Mesendoderm (in vitro differentiated cells): Measurements from ENCODE around the gene RAC3.

Experiments used
- DNase-seq: peaks from one replicate; pipeline ENCODE4 v3.0.0; 2013
- H2AK5ac ChIP-seq: 2 replicates; pipeline ENCODE4 v1.6.1; 2013; ENCODE audit warnings: low read length, inconsistent platforms
- H2BK120ac ChIP-seq: 2 replicates; pipeline ENCODE4 v1.6.1; 2013; ENCODE audit warnings: low read depth, mild to moderate bottlenecking, low read length, moderate library complexity, mixed read lengths
- H2BK15ac ChIP-seq: replicated peaks from 2 replicates; pipeline ENCODE4 v1.6.1; 2013; ENCODE audit warnings: low read depth, mild to moderate bottlenecking, moderate library complexity
- H2BK5ac ChIP-seq: 2 replicates; pipeline ENCODE4 v1.6.1; 2013; ENCODE audit warnings: low read length, inconsistent platforms
- H3K18ac ChIP-seq: 2 replicates; pipeline ENCODE4 v1.6.1; 2013; ENCODE audit warnings: mild to moderate bottlenecking, low read length, mixed read lengths
- H3K23ac ChIP-seq: one replicate; pipeline ENCODE4 v1.6.1; 2013; ENCODE audit warnings: low read length
- H3K27ac ChIP-seq: 2 replicates; pipeline ENCODE4 v1.5.1; 2013; ENCODE audit warnings: low read depth, mild to moderate bottlenecking, inconsistent platforms, low read length, moderate library complexity
- H3K27me3 ChIP-seq: 2 replicates; pipeline ENCODE4 v1.6.1; 2013; ENCODE audit warnings: low read length, control low read depth, mild to moderate bottlenecking, inconsistent platforms; ENCODE audit not compliant: insufficient read depth, poor library complexity
- H3K36me3 ChIP-seq: 2 replicates; pipeline ENCODE4 v1.6.1; 2013; ENCODE audit warnings: low read length, inconsistent platforms; ENCODE audit not compliant: control insufficient read depth, insufficient read depth
- H3K4ac ChIP-seq: one replicate; pipeline ENCODE4 v1.6.1; 2013; ENCODE audit warnings: low read depth, mild to moderate bottlenecking, low read length, moderate library complexity
- H3K4me1 ChIP-seq: 2 replicates; pipeline ENCODE4 v1.6.1; 2013; ENCODE audit warnings: low read depth, low read length, inconsistent platforms; ENCODE audit not compliant: control insufficient read depth
- H3K4me2 ChIP-seq: 2 replicates; pipeline ENCODE4 v1.6.1; 2013; ENCODE audit warnings: low read length
- H3K4me3 ChIP-seq: 2 replicates; pipeline ENCODE4 v1.5.1; 2013; ENCODE audit warnings: mild to moderate bottlenecking, low read length
- H3K56ac ChIP-seq: one replicate; pipeline ENCODE4 v1.6.1; 2013; ENCODE audit warnings: low read length
- H3K79me1 ChIP-seq: 2 replicates; pipeline ENCODE4 v1.6.1; 2013; ENCODE audit warnings: low read length, inconsistent platforms
- H3K79me2 ChIP-seq: 2 replicates; pipeline ENCODE4 v1.6.1; 2013; ENCODE audit warnings: mild to moderate bottlenecking, low read length; ENCODE audit not compliant: control insufficient read depth, insufficient read depth
- H3K9ac ChIP-seq: 2 replicates; pipeline ENCODE4 v1.6.1; 2013; ENCODE audit warnings: low read length, inconsistent platforms
- H4K5ac ChIP-seq: one replicate; pipeline ENCODE4 v1.6.1; 2013; ENCODE audit warnings: low read length
- H4K8ac ChIP-seq: one replicate; pipeline ENCODE4 v1.6.1; 2013; ENCODE audit warnings: low read depth, mild to moderate bottlenecking, control low read depth, low read length, moderate library complexity
- WGBS: extraction: QIAGEN DNeasy Blood & Tissue Kit; methylation state at CpG from one replicate; pipeline ENCODE4 v1.1.7; 2013; ENCODE audit warnings: low lambda C conversion rate, missing lambda C conversion rate; ENCODE audit not compliant: insufficient coverage; ENCODE audit errors: extremely low coverage; 5-methylcytosine and 5-hydroxymethylcytosine counted together

The RAC3 gene

GRCh38 chr17:82065193-82065637, 33.7 kb downstream of the RAC3 start:
- no peaks in the 10 kb centered on the region for H3K4me1 ChIP-seq

DNA sequence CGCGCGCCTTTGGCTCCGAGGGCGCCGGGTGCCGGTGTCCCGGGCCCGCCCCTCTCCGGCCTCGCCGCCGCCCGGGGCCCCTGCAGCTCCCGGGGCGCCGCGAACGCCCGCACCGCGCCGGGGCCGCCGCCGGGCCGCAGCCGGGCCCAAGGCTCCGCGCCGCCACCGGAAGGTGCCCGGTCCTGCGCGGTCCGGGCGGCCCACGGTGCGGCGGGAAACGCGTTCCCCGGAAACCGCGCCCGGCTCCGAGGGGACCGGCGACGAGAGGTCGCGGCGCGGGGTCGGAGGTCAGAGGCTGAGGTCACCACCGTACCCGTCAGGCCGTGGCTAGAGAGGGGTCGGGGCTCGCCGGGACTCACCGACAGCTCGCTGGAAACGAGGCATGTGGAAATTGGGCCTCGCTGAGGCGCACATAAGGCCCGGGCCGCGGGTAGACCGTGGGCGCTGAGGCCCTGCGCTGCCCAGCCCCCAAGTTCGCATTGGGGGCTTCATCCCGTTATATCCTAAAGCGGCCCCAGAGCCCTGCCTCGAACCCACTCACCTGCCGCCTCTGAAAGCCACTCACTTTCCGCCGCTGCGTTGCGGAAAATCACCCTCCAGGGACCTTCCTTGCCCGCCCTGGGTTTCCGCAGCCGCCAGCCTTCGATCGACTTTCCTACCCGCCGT, 34.3 kb downstream of the RAC3 start, which contains the start of gene DUS1L:
Gene DUS1L, minus strand, starts transcription at position 167 of the 666 bp plus-strand sequence. CDS start 745 bp downstream, outside the sequence.
- Histone ChIP-seq H3K79me2 (no peaks in the 10 kb centered on the region), H2BK120ac (no peak within 1 kb of the TSS), H3K27ac (no peak within 1 kb of the TSS), H3K56ac (peak within 1 kb of the TSS; percentile 95), H3K9ac (peak within 1 kb of the TSS; percentile 88), H4K5ac (no peak within 1 kb of the TSS), H3K79me1 (peaks cover 2% of the 10 kb centered on the region), H2AK5ac (no peak within 1 kb of the TSS), H2BK15ac (no peak within 1 kb of the TSS), H3K23ac (peak within 1 kb of the TSS; percentile 3), H3K4me1 (no peaks in the 10 kb centered on the region), H4K8ac (peak within 1 kb of the TSS; percentile 90), H3K4me3 (peak within 1 kb of the TSS; percentile 73), H3K4ac (peak within 1 kb of the TSS; percentile 39), H3K4me2 (peak within 1 kb of the TSS; percentile 68), H3K27me3 (no peaks in the 10 kb centered on the region), H3K36me3 (peaks cover 2% of the 10 kb centered on the region), H3K18ac (peak within 1 kb of the TSS; percentile 1), H2BK5ac (no peak within 1 kb of the TSS)
- WGBS = no CpG with 5 or more reads among the region's 88 CpGs
- DNase-seq = peak; percentile 50

More at GRCh38 chr17:82065193-82065637, 33.7 kb downstream of the RAC3 start:
- Histone ChIP-seq H3K4ac (peak overlapping the region; percentile 39), H3K79me1 (peaks cover 2% of the 10 kb centered on the region), H3K4me3 (peak overlapping the region; percentile 73), H2AK5ac (no peak overlapping the region), H4K8ac (no peak overlapping the region), H3K9ac (peak overlapping the region; percentile 85), H3K23ac (no peak overlapping the region), H2BK120ac (no peak overlapping the region), H3K79me2 (no peaks in the 10 kb centered on the region), H3K27ac (no peak overlapping the region), H3K4me2 (peak overlapping the region; percentile 53), H3K36me3 (peaks cover 4% of the 10 kb centered on the region), H3K18ac (no peak overlapping the region), H3K27me3 (no peaks in the 10 kb centered on the region), H2BK15ac (no peak overlapping the region), H4K5ac (no peak overlapping the region), H2BK5ac (no peak overlapping the region), H3K56ac (peak overlapping the region; percentile 94)
- no peak for DNase-seq
- no CpG with 5 or more reads among the region's 47 CpGs for WGBS

- H2BK120ac ChIP-seq = no peak overlapping the region
- no peak overlapping the region for H3K4me3 ChIP-seq
- H3K4me1 ChIP-seq = no peaks in the 10 kb centered on the region
- no peaks in the 10 kb centered on the region for H3K36me3 ChIP-seq
- no peak overlapping the region for H3K4ac ChIP-seq
- no peak overlapping the region for H3K56ac ChIP-seq
- no peak overlapping the region for H3K9ac ChIP-seq
- no peak for DNase-seq
- no peak overlapping the region for H4K8ac ChIP-seq
- no peaks in the 10 kb centered on the region for H3K27me3 ChIP-seq
- H3K79me1 ChIP-seq = no peaks in the 10 kb centered on the region
- no peaks in the 10 kb centered on the region for H3K79me2 ChIP-seq
- no peak overlapping the region for H3K4me2 ChIP-seq
- no peak overlapping the region for H4K5ac ChIP-seq
- H3K18ac ChIP-seq = no peak overlapping the region
- no peak overlapping the region for H3K23ac ChIP-seq
- no peak overlapping the region for H2BK5ac ChIP-seq
- no peak overlapping the region for H2AK5ac ChIP-seq
- H2BK15ac ChIP-seq = no peak overlapping the region
- H3K27ac ChIP-seq = no peak overlapping the region
Observed at GRCh38 chr17:82070611-82071010, 39.1 kb downstream of the RAC3 start.

DNA sequence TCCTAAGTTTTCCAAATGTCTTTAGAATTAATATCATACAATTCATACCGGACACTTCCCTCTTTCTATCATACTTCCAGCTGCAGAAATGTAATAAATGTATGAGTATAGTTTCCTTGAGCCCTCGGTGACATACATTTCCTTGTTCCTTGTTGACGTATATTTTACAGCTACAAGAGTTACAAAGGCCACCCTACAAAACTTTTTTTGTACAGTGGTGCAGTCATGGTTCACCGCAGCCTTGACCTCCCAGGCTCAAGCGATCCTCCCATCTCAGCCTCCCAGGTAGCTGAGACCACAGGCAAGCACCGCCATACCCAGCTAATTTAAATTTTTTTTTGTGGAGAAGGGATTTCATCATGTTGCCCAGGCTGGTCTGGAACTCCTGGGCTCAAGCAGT, 41.3 kb downstream of the RAC3 start:
- H3K23ac ChIP-seq = no peak overlapping the region
- H3K18ac ChIP-seq = no peak overlapping the region
- H3K36me3 ChIP-seq = no peaks in the 10 kb centered on the region
- H4K8ac ChIP-seq = no peak overlapping the region
- no peak overlapping the region for H2AK5ac ChIP-seq
- H3K27me3 ChIP-seq = no peaks in the 10 kb centered on the region
- no peak overlapping the region for H3K4me2 ChIP-seq
- H3K4me1 ChIP-seq = no peaks in the 10 kb centered on the region
- H2BK5ac ChIP-seq = no peak overlapping the region
- no peak overlapping the region for H4K5ac ChIP-seq
- no peak for DNase-seq
- H3K9ac ChIP-seq = no peak overlapping the region
- H3K79me1 ChIP-seq = no peaks in the 10 kb centered on the region
- no peak overlapping the region for H3K4me3 ChIP-seq
- WGBS = no CpG with 5 or more reads among the region's 6 CpGs
- no peak overlapping the region for H3K4ac ChIP-seq
- H2BK15ac ChIP-seq = no peak overlapping the region
- no peak overlapping the region for H3K56ac ChIP-seq
- H2BK120ac ChIP-seq = no peak overlapping the region
- no peaks in the 10 kb centered on the region for H3K79me2 ChIP-seq
- H3K27ac ChIP-seq = no peak overlapping the region

GRCh38 chr17:82073446-82073845, 42.0 kb downstream of the RAC3 start:
- Histone ChIP-seq H3K4me1 (no peaks in the 10 kb centered on the region), H3K4ac (no peak overlapping the region), H3K18ac (no peak overlapping the region), H3K23ac (no peak overlapping the region), H3K27me3 (no peaks in the 10 kb centered on the region), H2BK5ac (no peak overlapping the region), H2BK15ac (no peak overlapping the region), H4K8ac (no peak overlapping the region), H3K27ac (no peak overlapping the region), H3K79me2 (no peaks in the 10 kb centered on the region), H3K36me3 (no peaks in the 10 kb centered on the region), H3K4me2 (no peak overlapping the region), H3K9ac (no peak overlapping the region), H2AK5ac (no peak overlapping the region), H3K79me1 (no peaks in the 10 kb centered on the region), H3K4me3 (no peak overlapping the region), H4K5ac (no peak overlapping the region), H2BK120ac (no peak overlapping the region), H3K56ac (no peak overlapping the region)
- no peak for DNase-seq
- no CpG with 5 or more reads among the region's 9 CpGs for WGBS
